H9 (cell line): ENCODE measurements around the gene KDM4C. TPM values are rescaled to one million over a fixed set of nuclear protein-coding genes. Genes with fewer than 3 reads are reported as not detected.
"Not testable (repeated sequence)": the region's sequence is repeated elsewhere in the genome, so short reads cannot be mapped to it uniquely, and the experiment has no call there.

ENCODE experiments used
- DNase-seq: peaks from one replicate; pipeline ENCODE4 v3.0.0-alpha.2; 2017
- H2AFZ ChIP-seq: one replicate; pipeline ENCODE4 v1.6.1; 2013; ENCODE audit warnings: mild to moderate bottlenecking, low read length, control low read depth, moderate library complexity
- H2AK5ac ChIP-seq: 2 replicates; pipeline ENCODE4 v1.6.1; 2013; ENCODE audit warnings: low read length, control low read depth, mixed read lengths; ENCODE audit not compliant: insufficient read length
- H2BK120ac ChIP-seq: one replicate; pipeline ENCODE4 v1.6.1; 2013; ENCODE audit warnings: low read depth, mild to moderate bottlenecking, low read length, control low read depth, inconsistent platforms; ENCODE audit not compliant: poor library complexity, severe bottlenecking
- H2BK12ac ChIP-seq: 2 replicates; pipeline ENCODE4 v1.6.1; 2013; ENCODE audit warnings: low read length, control low read depth, mixed read lengths, low read depth; ENCODE audit not compliant: insufficient read length
- H2BK15ac ChIP-seq: 2 replicates; pipeline ENCODE4 v1.6.1; 2013; ENCODE audit warnings: low read depth, low read length, control low read depth
- H2BK20ac ChIP-seq: one replicate; pipeline ENCODE4 v1.6.1; 2013; ENCODE audit warnings: low read depth, mild to moderate bottlenecking, low read length, control low read depth, inconsistent platforms; ENCODE audit not compliant: poor library complexity, severe bottlenecking
- H2BK5ac ChIP-seq: 2 replicates; pipeline ENCODE4 v1.6.1; 2013; ENCODE audit warnings: low read length, control low read depth, mixed read lengths; ENCODE audit not compliant: insufficient read length
- H3K14ac ChIP-seq: 2 replicates; pipeline ENCODE4 v1.6.1; 2013; ENCODE audit warnings: low read length, control low read depth; ENCODE audit not compliant: insufficient read depth
- H3K18ac ChIP-seq: 2 replicates; pipeline ENCODE4 v1.6.1; 2013; ENCODE audit warnings: low read depth, mild to moderate bottlenecking, mixed read lengths, low read length, control low read depth; ENCODE audit not compliant: insufficient read length
- H3K23ac ChIP-seq: 2 replicates; pipeline ENCODE4 v1.6.1; 2013; ENCODE audit warnings: low read length, control low read depth, mixed read lengths, low read depth; ENCODE audit not compliant: insufficient read length
- H3K23me2 ChIP-seq: 2 replicates; pipeline ENCODE4 v1.6.1; 2013; ENCODE audit warnings: low read depth, mild to moderate bottlenecking, mixed read lengths, low read length, control low read depth; ENCODE audit not compliant: insufficient read length, poor library complexity, severe bottlenecking
- H3K27ac ChIP-seq: 2 replicates; pipeline ENCODE4 v1.5.1; 2013; ENCODE audit warnings: low read length, control low read depth, mixed read lengths, low read depth; ENCODE audit not compliant: insufficient read length
- H3K27me3 ChIP-seq: 2 replicates; pipeline ENCODE4 v1.6.1; 2013; ENCODE audit warnings: low read length, control low read depth, inconsistent platforms; ENCODE audit not compliant: insufficient read depth
- H3K4ac ChIP-seq: 2 replicates; pipeline ENCODE4 v1.6.1; 2013; ENCODE audit warnings: low read depth, mild to moderate bottlenecking, control low read depth, inconsistent platforms, low read length, moderate library complexity
- H3K4me1 ChIP-seq: 2 replicates; pipeline ENCODE4 v1.6.1; 2013; ENCODE audit warnings: low read length, control low read depth, inconsistent platforms; ENCODE audit not compliant: insufficient read depth
- H3K4me2 ChIP-seq: 2 replicates; pipeline ENCODE4 v1.6.1; 2013; ENCODE audit warnings: low read length, control low read depth, mixed read lengths; ENCODE audit not compliant: insufficient read length, insufficient read depth
- H3K56ac ChIP-seq: 2 replicates; pipeline ENCODE4 v1.6.1; 2013; ENCODE audit warnings: low read depth, mild to moderate bottlenecking, mixed read lengths, low read length, control low read depth; ENCODE audit not compliant: insufficient read length
- H3K79me1 ChIP-seq: 2 replicates; pipeline ENCODE4 v1.6.1; 2013; ENCODE audit warnings: low read depth, mild to moderate bottlenecking, moderate library complexity, low read length, control low read depth, inconsistent platforms; ENCODE audit not compliant: insufficient read depth, poor library complexity, severe bottlenecking
- H3K79me2 ChIP-seq: 2 replicates; pipeline ENCODE4 v1.6.1; 2013; ENCODE audit warnings: low read length, control low read depth, inconsistent platforms; ENCODE audit not compliant: insufficient read depth
- H3K9ac ChIP-seq: 2 replicates; pipeline ENCODE4 v1.6.1; 2013; ENCODE audit warnings: low read length, control low read depth, mixed read lengths; ENCODE audit not compliant: insufficient read length; ENCODE audit errors: extremely low read depth
- H3K9me3 ChIP-seq: one replicate; pipeline ENCODE4 v1.6.1; 2013; ENCODE audit warnings: low read depth, low read length, inconsistent platforms; ENCODE audit not compliant: control insufficient read depth
- H3T11ph ChIP-seq: one replicate; pipeline ENCODE4 v1.6.1; 2013; ENCODE audit warnings: mild to moderate bottlenecking, low read length, control low read depth, inconsistent platforms
- H4K20me1 ChIP-seq: one replicate; pipeline ENCODE4 v1.6.1; 2013; ENCODE audit not compliant: control insufficient read depth, insufficient read length, insufficient read depth
- H4K5ac ChIP-seq: 2 replicates; pipeline ENCODE4 v1.6.1; 2013; ENCODE audit warnings: low read depth, mild to moderate bottlenecking, mixed read lengths, low read length, control low read depth; ENCODE audit not compliant: insufficient read length
- H4K8ac ChIP-seq: replicated peaks from 2 replicates; pipeline ENCODE4 v1.6.1; 2013; ENCODE audit warnings: low read length, control low read depth, mixed read lengths, low read depth; ENCODE audit not compliant: insufficient read length
- H4K91ac ChIP-seq: 2 replicates; pipeline ENCODE4 v1.6.1; 2013; ENCODE audit warnings: low read depth, mild to moderate bottlenecking, moderate library complexity, mixed read lengths, low read length, control low read depth; ENCODE audit not compliant: insufficient read length
- H3K27ac Mint-ChIP-seq, 3 experiments: 2 replicates in 2 of 3; 3 replicates in 1 of 3; pipeline ENCODE4 v1.8.0; 2020 to 2021; ENCODE audit warnings: mixed read lengths in 3 of 3, mild to moderate bottlenecking in 1 of 3, moderate library complexity in 1 of 3
- H3K27me3 Mint-ChIP-seq: 2 replicates; pipeline ENCODE4 v1.8.0; 2021; ENCODE audit warnings: low read depth, mild to moderate bottlenecking, moderate library complexity, mixed read lengths
- H3K36me3 Mint-ChIP-seq, 3 experiments: 2 replicates in 2 of 3; 3 replicates in 1 of 3; pipeline ENCODE4 v1.8.0; 2020 to 2021; ENCODE audit warnings: low read depth in 3 of 3, mixed read lengths in 3 of 3; ENCODE audit not compliant: insufficient read depth in 1 of 3
- H3K4me1 Mint-ChIP-seq, 2 experiments: 2 replicates each; pipeline ENCODE4 v1.8.0; 2020; ENCODE audit warnings: mixed read lengths in 2 of 2
- H3K4me3 Mint-ChIP-seq, 2 experiments: 2 replicates in 1 of 2; 3 replicates in 1 of 2; pipeline ENCODE4 v1.8.0; 2020 to 2021; ENCODE audit warnings: mild to moderate bottlenecking in 2 of 2, mixed read lengths in 2 of 2, moderate library complexity in 1 of 2
- H3K9me3 Mint-ChIP-seq, 2 experiments: 2 replicates in 1 of 2; 3 replicates in 1 of 2; pipeline ENCODE4 v1.8.0; 2020; ENCODE audit warnings: mild to moderate bottlenecking in 2 of 2, mixed read lengths in 2 of 2, moderate library complexity in 1 of 2
- WGBS: extraction: QIAGEN DNeasy Blood & Tissue Kit; methylation state at CpG from one replicate; pipeline ENCODE4 v1.1.7; 2013; ENCODE audit warnings: missing lambda C conversion rate, low lambda C conversion rate, mixed read lengths; ENCODE audit not compliant: insufficient read length; ENCODE audit errors: extremely low coverage; 5-methylcytosine and 5-hydroxymethylcytosine counted together
- total RNA-seq: library from RNA; stranded (reverse); gene quantifications from 2 replicates; pipeline ENCODE4 v1.2.1, GENCODE V29; 2021
- TF ChIP-seq, protein P1 (sequence below): fragments of 200-600 bp; sonication (generic); conservative IDR thresholded peaks from 3 replicates; pipeline ENCODE4 v1.8.0; 2021; ENCODE audit warnings: antibody characterized with exemption, mild to moderate bottlenecking

The KDM4C gene
- total RNA-seq, 1 experiment from 2014 or later: 24.0 TPM

DNA sequence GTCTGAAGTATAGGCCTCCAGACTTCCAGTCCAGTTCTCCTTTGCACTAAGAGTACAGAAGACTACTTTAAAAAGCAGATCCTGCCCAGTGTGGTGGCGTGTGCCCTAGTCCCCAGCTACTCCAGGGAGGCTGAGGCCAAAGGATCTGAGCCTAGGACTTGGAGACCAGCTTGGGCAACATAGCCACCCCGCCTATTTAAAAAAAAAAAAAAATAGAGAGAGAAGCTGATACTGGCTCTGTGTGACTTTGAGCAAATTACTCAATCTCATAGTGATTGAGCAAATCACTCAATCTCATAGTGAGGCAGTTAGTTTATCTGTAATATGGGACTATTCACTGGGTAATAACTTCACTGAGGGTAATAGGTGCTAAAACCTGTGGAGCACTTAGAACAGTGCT, 43.6 kb upstream of the KDM4C start:
- Histone ChIP-seq H3K79me1 (no peaks in the 10 kb centered on the region), H3K4ac (no peak overlapping the region), H3K9ac (no peak overlapping the region), H3K18ac (no peak overlapping the region), H4K20me1 (no peaks in the 10 kb centered on the region), H2BK15ac (no peak overlapping the region), H3K4me2 (no peak overlapping the region), H3K27ac (no peak overlapping the region), H4K8ac (no peak overlapping the region), H2BK120ac (no peak overlapping the region), H3K27me3 (no peaks in the 10 kb centered on the region; the same call in 1 of the 2 replicates), H3K56ac (no peak overlapping the region), H2BK12ac (no peak overlapping the region), H4K91ac (no peak overlapping the region), H2BK5ac (no peak overlapping the region), H3K14ac (no peak overlapping the region), H2BK20ac (no peak overlapping the region), H3T11ph (no peak overlapping the region), H3K23me2 (no peaks in the 10 kb centered on the region), H3K4me1 (no peaks in the 10 kb centered on the region), H3K23ac (no peak overlapping the region), H2AFZ (no peak overlapping the region), H3K79me2 (no peaks in the 10 kb centered on the region), H4K5ac (no peak overlapping the region), H3K9me3 (no peaks in the 10 kb centered on the region), H2AK5ac (no peak overlapping the region)
- Mint-ChIP-seq H3K36me3 (no peaks in the 10 kb centered on the region), H3K4me3 (no peak overlapping the region), H3K27ac (no peak overlapping the region), H3K4me1 (no peaks in the 10 kb centered on the region; a peak in 2 of 4 replicates), H3K27me3 (no peaks in the 10 kb centered on the region), H3K9me3 (no peaks in the 10 kb centered on the region)
- TF ChIP-seq, protein P1, sequence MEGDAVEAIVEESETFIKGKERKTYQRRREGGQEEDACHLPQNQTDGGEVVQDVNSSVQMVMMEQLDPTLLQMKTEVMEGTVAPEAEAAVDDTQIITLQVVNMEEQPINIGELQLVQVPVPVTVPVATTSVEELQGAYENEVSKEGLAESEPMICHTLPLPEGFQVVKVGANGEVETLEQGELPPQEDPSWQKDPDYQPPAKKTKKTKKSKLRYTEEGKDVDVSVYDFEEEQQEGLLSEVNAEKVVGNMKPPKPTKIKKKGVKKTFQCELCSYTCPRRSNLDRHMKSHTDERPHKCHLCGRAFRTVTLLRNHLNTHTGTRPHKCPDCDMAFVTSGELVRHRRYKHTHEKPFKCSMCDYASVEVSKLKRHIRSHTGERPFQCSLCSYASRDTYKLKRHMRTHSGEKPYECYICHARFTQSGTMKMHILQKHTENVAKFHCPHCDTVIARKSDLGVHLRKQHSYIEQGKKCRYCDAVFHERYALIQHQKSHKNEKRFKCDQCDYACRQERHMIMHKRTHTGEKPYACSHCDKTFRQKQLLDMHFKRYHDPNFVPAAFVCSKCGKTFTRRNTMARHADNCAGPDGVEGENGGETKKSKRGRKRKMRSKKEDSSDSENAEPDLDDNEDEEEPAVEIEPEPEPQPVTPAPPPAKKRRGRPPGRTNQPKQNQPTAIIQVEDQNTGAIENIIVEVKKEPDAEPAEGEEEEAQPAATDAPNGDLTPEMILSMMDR: no peak
- whole genome bisulfite sequencing: no CpG with 5 or more reads among the region's 2 CpGs
- no peak for DNase-seq

DNA sequence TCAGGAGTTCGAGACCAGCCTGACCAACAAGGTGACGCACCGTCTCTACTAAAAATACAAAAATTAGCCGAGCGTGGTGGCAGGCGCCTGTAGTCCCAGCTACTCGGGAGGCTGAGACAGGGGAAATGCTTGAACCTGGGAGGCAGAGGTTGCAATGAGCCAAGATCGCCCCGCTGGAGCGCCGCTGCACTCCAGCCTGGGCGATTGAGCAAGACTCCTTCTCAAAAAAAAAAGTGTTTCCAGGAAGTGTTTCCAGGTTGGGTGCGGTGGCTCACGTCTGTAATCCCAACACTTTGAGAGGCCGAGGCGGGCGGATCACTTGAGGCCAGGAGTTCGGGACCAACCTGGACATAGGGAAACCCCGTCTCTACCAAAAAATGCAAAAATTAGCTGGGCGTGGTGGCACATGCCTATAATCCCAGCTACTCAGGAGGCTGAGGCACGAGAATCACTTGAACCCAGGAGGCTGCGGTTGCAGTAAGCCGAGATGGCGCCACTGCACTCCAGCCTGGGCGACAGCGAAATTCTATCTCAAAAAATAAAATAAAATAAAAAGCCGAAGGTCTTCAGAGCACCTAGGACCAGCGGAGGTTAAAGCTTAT, 42.5 kb upstream of the KDM4C start:
- not testable (repeated sequence) for H2AFZ ChIP-seq, H2BK12ac ChIP-seq, H2BK15ac ChIP-seq, H2BK5ac ChIP-seq, H3K56ac ChIP-seq, H3K4ac ChIP-seq, H3K9me3 Mint-ChIP-seq, H3K23me2 ChIP-seq, H4K8ac ChIP-seq, H3K79me2 ChIP-seq, H3K36me3 Mint-ChIP-seq, H2AK5ac ChIP-seq, H4K5ac ChIP-seq, DNase-seq, H3K4me3 Mint-ChIP-seq, H3K79me1 ChIP-seq, H3K4me2 ChIP-seq, H4K91ac ChIP-seq, H2BK20ac ChIP-seq, H3K14ac ChIP-seq, H3K4me1 ChIP-seq, H3K27ac ChIP-seq, H3K9ac ChIP-seq, H2BK120ac ChIP-seq, H3K18ac ChIP-seq, H3K27me3 Mint-ChIP-seq, H3K23ac ChIP-seq, H3K27ac Mint-ChIP-seq, H3T11ph ChIP-seq, H3K4me1 Mint-ChIP-seq, H3K9me3 ChIP-seq, H4K20me1 ChIP-seq, H3K27me3 ChIP-seq
- WGBS: no CpG with 5 or more reads among the region's 28 CpGs
